K562 (cell line): ENCODE measurements around the gene CELF4. TPM values are rescaled to one million over a fixed set of nuclear protein-coding genes. Genes with fewer than 3 reads are reported as not detected.

Source experiments
- ATAC-seq: fragments of 200-7000 bp; cut with Tn5 transposase; 3 replicates; pipeline ENCODE4 v1.9.1; 2020; ENCODE audit warnings: moderate library complexity
- BruUV-seq: library from RNA; stranded (reverse); fragments of 400-500 nt; replicated peaks from 2 replicates; lab custom pipeline; 2021; lab: Mats Ljungman, UMichigan
- CTCF ChIA-PET: fragments of 300-600 bp; formaldehyde crosslinking; extraction: SDS; loops from one replicate; lab custom pipeline; 2021; ENCODE audit warnings: low intra/inter-chr PET ratio; lab: Yijun Ruan, JAX
- POLR2A ChIA-PET: fragments of 300-600, 350-650 bp; sonication (Branson Sonifier 250); formaldehyde crosslinking; extraction: SDS; loops from one replicate; lab custom pipeline; 2021; ENCODE audit warnings: antibody characterized with exemption, inconsistent platforms; lab: Yijun Ruan, JAX
- DNase-seq, 4 experiments: peaks; one replicate each; pipeline versions ENCODE4 v3.0.0 to v3.0.0-alpha.2; 2011 to 2018; ENCODE audit warnings: low spot score in 3 of 4, mixed read lengths in 3 of 4; ENCODE audit errors: extremely low read depth in 1 of 4
- FAIRE-seq: peaks from 2 replicates; lab custom pipeline; 2011; peaks lifted over from hg19 to GRCh38; lab: Jason Lieb, UNC
- H2AFZ ChIP-seq: 2 replicates; pipeline ENCODE4 v1.6.0; 2011; ENCODE audit warnings: low read depth, low read length, control low read depth, inconsistent platforms
- H3K27ac ChIP-seq: fragments of 200-600 bp; 3 replicates; pipeline ENCODE4 v1.8.0; 2011; ENCODE audit warnings: low read depth, mild to moderate bottlenecking, control low read depth, inconsistent platforms, low read length, moderate library complexity, mixed read lengths; ENCODE audit errors: extremely low read depth
- H3K27me3 ChIP-seq, 2 experiments: fragments of 300-600 bp in 1 of 2; 2 replicates in 1 of 2; 3 replicates in 1 of 2; pipeline versions ENCODE4 v1.6.0 to v1.8.0; 2011; ENCODE audit warnings: inconsistent platforms in 2 of 2, low read length in 2 of 2, mild to moderate bottlenecking in 1 of 2, mixed read lengths in 1 of 2, moderate library complexity in 1 of 2; ENCODE audit not compliant: control insufficient read depth in 2 of 2, insufficient read depth in 2 of 2
- H3K36me3 ChIP-seq: fragments of 300-600 bp; 3 replicates; pipeline ENCODE4 v1.8.0; 2011; ENCODE audit warnings: mild to moderate bottlenecking, low read length, inconsistent platforms; ENCODE audit not compliant: control insufficient read depth, insufficient read depth
- H3K4me1 ChIP-seq, 2 experiments: fragments of 200-600 bp in 1 of 2; replicated peaks in 1 of 2; 2 replicates in 1 of 2; 3 replicates in 1 of 2; pipeline versions ENCODE4 v1.5.1 to v1.8.0; 2011; ENCODE audit warnings: inconsistent platforms in 2 of 2, low read length in 2 of 2, mild to moderate bottlenecking in 1 of 2, mixed read lengths in 1 of 2, moderate library complexity in 1 of 2; ENCODE audit not compliant: control insufficient read depth in 2 of 2, insufficient read depth in 2 of 2
- H3K4me2 ChIP-seq: 2 replicates; pipeline ENCODE4 v1.6.1; 2011; ENCODE audit warnings: low read length, control low read depth, inconsistent platforms, mixed read lengths; ENCODE audit not compliant: insufficient read depth
- H3K4me3 ChIP-seq: fragments of 200-600 bp; sonication (generic), shearing (Covaris generic); 2 replicates; pipeline ENCODE4 v1.5.1; 2016; ENCODE audit warnings: control low read depth, inconsistent platforms
- H3K79me2 ChIP-seq: fragments of 200-600 bp; 3 replicates; pipeline ENCODE4 v1.8.0; 2011; ENCODE audit warnings: low read length, inconsistent platforms; ENCODE audit not compliant: control insufficient read depth, insufficient read depth
- H3K9ac ChIP-seq, 2 experiments: 2 replicates each; pipeline versions ENCODE4 v1.6.0 to v1.6.1; 2011; ENCODE audit warnings: low read depth in 2 of 2, low read length in 2 of 2, control low read depth in 1 of 2, inconsistent platforms in 1 of 2, mild to moderate bottlenecking in 1 of 2, mixed read lengths in 1 of 2; ENCODE audit not compliant: insufficient read depth in 1 of 2
- H3K9me1 ChIP-seq: one replicate; pipeline ENCODE4 v1.6.0; 2011; ENCODE audit warnings: inconsistent platforms, mild to moderate bottlenecking, low read length, moderate library complexity; ENCODE audit not compliant: control insufficient read depth, insufficient read depth
- H3K9me3 ChIP-seq: replicated peaks from 2 replicates; pipeline ENCODE4 v1.5.1; 2011; ENCODE audit warnings: low read depth, low read length, inconsistent platforms; ENCODE audit not compliant: control insufficient read depth, insufficient read depth
- H4K20me1 ChIP-seq: replicated peaks from 2 replicates; pipeline ENCODE4 v1.6.1; 2011; ENCODE audit warnings: low read length, inconsistent platforms, mixed read lengths; ENCODE audit not compliant: control insufficient read depth, insufficient read depth
- BRD9 ChIP-seq: fragments of 450-650 bp; IDR thresholded peaks from 2 replicates; pipeline ENCODE4 v1.6.1; 2018; ENCODE audit warnings: low read depth; ENCODE audit not compliant: partially characterized antibody
- CEBPG ChIP-seq, 3 experiments: fragments of 200-800 bp in 1 of 3; sonication (Bioruptor generic) in 1 of 3; sonication (generic) in 1 of 3; formaldehyde crosslinking in 1 of 3; IDR thresholded peaks in 2 of 3; conservative IDR thresholded peaks in 1 of 3; 2 replicates each; pipeline versions ENCODE4 v1.6.1 to v1.8.0; 2016 to 2022; ENCODE audit warnings: missing compliant biosample characterization in 2 of 3, missing genetic modification characterization in 2 of 3, mild to moderate bottlenecking in 1 of 3, missing genetic modification reagents in 1 of 3
- HIVEP1 ChIP-seq: fragments of 250-450 bp; sonication (Bioruptor Pico); IDR thresholded peaks from 2 replicates; pipeline ENCODE4 v1.4.0; 2020; ENCODE audit warnings: mild to moderate bottlenecking
- LCOR ChIP-seq: sonication (generic); formaldehyde crosslinking; IDR thresholded peaks from 2 replicates; pipeline ENCODE4 v1.8.0; 2022; ENCODE audit warnings: mild to moderate bottlenecking, missing genetic modification reagents
- POLR2AphosphoS2 ChIP-seq: IDR thresholded peaks from 2 replicates; pipeline ENCODE4 v1.6.1; 2012; ENCODE audit warnings: low read length, improper control_type of control experiment
- SREBF2 ChIP-seq: sonication (generic); formaldehyde crosslinking; IDR thresholded peaks from 2 replicates; pipeline ENCODE4 v1.4.0; 2020; ENCODE audit warnings: mild to moderate bottlenecking, missing genetic modification reagents
- SRSF1 ChIP-seq: fragments of 200-400 bp; formaldehyde crosslinking; IDR thresholded peaks from 2 replicates; pipeline ENCODE4 v1.6.1; 2017; ENCODE audit warnings: mild to moderate bottlenecking, low read depth, low read length, moderate library complexity
- ZC3H4 ChIP-seq: sonication (generic); formaldehyde crosslinking; IDR thresholded peaks from 2 replicates; pipeline ENCODE4 v1.9.0; 2021; ENCODE audit warnings: missing genetic modification reagents, borderline replicate concordance
- ZNF174 ChIP-seq: fragments of 250-450 bp; sonication (Bioruptor Pico); IDR thresholded peaks from 2 replicates; pipeline ENCODE4 v1.4.0; 2020; ENCODE audit warnings: mild to moderate bottlenecking
- WGBS: fragments of 100-300 bp; shearing (Covaris generic); methylation state at CpG from one replicate; pipeline ENCODE4 v1.1.6; 2016; ENCODE audit warnings: low coverage, mixed read lengths; ENCODE audit not compliant: insufficient coverage; ENCODE audit errors: missing lambda C conversion rate; 5-methylcytosine and 5-hydroxymethylcytosine counted together
- in situ Hi-C: fragments of 300-500 bp; cut with MboI; formaldehyde crosslinking; loops from 4 replicates; pipeline ENCODE4 v1.15.0; 2018; ENCODE audit warnings: inconsistent platforms, mixed read lengths
- intact Hi-C: fragments of 100-400 bp; cut with micrococcal nuclease; formaldehyde crosslinking; loops from 2 replicates; pipeline ENCODE4 v1.14.2; 2022
- polyA plus RNA-seq, 8 experiments: library from polyadenylated mRNA; depleted of rRNA in 4 of 8; stranded (reverse) in 5 of 8; unstranded in 3 of 8; fragments of >200 nt; fragmentation: Nextera tagmentation in 2 of 8; fragmentation: Illumina TruSeq in 1 of 8; extraction: Ambion mirVana in 2 of 8; extraction: Trizol in 1 of 8; gene quantifications; 2 replicates each; pipeline versions ENCODE4 v1.2.1 to v1.2.3, GENCODE V29; 2011 to 2014; ENCODE audit warnings: inconsistent platforms in 1 of 8, missing spikeins in 1 of 8
- total RNA-seq, 7 experiments: library from RNA; depleted of rRNA in 6 of 7; stranded (reverse); fragments of >200 nt in 6 of 7; fragmentation: Illumina TruSeq in 2 of 7; extraction: Trizol in 2 of 7; gene quantifications; 2 replicates each; pipeline versions ENCODE4 v1.2.1 to v1.2.3, GENCODE V29; 2011 to 2021; ENCODE audit warnings: low replicate concordance in 1 of 7

CELF4 gene
- total and polyA plus RNA-seq, 9 of the 15 experiments (the other 6 are each of a cell fraction or from before 2014, with no cell fraction given), result 0.04 to 0.24 (median 0.07) TPM; not detected in 3

DNA sequence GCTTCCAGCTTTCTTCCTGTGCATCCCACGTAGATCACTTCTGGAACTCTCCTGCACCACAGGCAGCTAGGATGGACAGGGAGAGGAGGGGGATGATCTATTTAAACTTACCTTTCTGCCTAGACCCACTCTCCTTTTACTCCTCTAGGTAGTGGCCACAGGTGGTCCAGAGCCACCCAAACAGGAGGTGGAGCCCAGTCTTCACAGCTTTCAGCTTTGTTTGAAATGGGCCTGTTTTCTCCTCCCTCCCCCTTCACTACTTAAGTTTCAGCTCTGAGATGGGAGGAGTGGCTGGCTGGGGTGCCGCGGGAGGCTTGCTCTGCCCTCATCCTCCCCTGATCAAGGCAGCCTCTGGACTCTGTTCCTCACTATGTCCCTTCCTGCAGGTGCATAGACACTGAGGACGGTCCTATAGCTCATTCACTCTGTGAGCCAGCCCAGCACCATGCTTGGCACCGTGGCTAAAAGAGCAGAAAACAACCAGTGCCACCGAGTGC, 12.6 kb upstream of the CELF4 start:
- Histone ChIP-seq H3K9me1 (no peaks in the 10 kb centered on the region), H3K27ac (no peak overlapping the region), H2AFZ (no peak overlapping the region), H3K4me3 (no peak overlapping the region), H4K20me1 (no peaks in the 10 kb centered on the region), H3K36me3 (no peaks in the 10 kb centered on the region), H3K9me3 (no peaks in the 10 kb centered on the region), H3K79me2 (no peaks in the 10 kb centered on the region), H3K4me2 (no peak overlapping the region), H3K4me1 (no peaks in the 10 kb centered on the region), H3K27me3 (no peaks in the 10 kb centered on the region), H3K9ac (no peak overlapping the region)
- intact Hi-C loops (no loop called here), in situ Hi-C loops (no loop called here)
- DNase-seq (no peak), FAIRE-seq (no peak), ATAC-seq (no peak)
- TF ChIP-seq SRSF1 (no peak), POLR2AphosphoS2 (no peak), ZNF174 (CRISPR knock-in tag) (no peak), CEBPG (CRISPR knock-in tag; IDR thresholded peaks at IDR 0.05) (no peak), CEBPG (tag; conservative IDR thresholded peaks at IDR 0.05 in 1 of 2, IDR thresholded peaks at IDR 0.05 in 1 of 2) (no peak), SREBF2 (no peak), LCOR (CRISPR knock-in tag) (no peak), ZC3H4 (CRISPR knock-in tag) (no peak), HIVEP1 (no peak), BRD9 (no peak)
- no TSS peak for BruUV-seq
- ChIA-PET POLR2A (no interaction called here), CTCF (no interaction called here)
- 3% methylated on average over 6 of the region's 6 CpGs for WGBS
